H1 (cell line): Measurements from ENCODE around the gene MYCBP2. TPM values are rescaled to one million over a fixed set of nuclear protein-coding genes. Genes with fewer than 3 reads are reported as not detected.

Source experiments
- CTCF ChIA-PET: fragments of 300-600 bp; sonication (Branson Sonifier 250); formaldehyde crosslinking; loops from one replicate; lab custom pipeline; 2021; ENCODE audit not compliant: partially characterized antibody; lab: Charles Lee
- POLR2A ChIA-PET: fragments of 300-600 bp; sonication (Branson Sonifier 250); formaldehyde crosslinking; loops from one replicate; lab custom pipeline; 2021; ENCODE audit warnings: inconsistent platforms; ENCODE audit not compliant: partially characterized antibody; lab: Charles Lee
- DNase-seq, 2 experiments: peaks; one replicate each; pipeline versions ENCODE4 v3.0.0 to v3.0.0-alpha.2; 2010 to 2022; ENCODE audit warnings: low spot score in 2 of 2, low read depth in 1 of 2, mixed read lengths in 1 of 2
- FAIRE-seq: peaks from 2 replicates; lab custom pipeline; 2011; peaks lifted over from hg19 to GRCh38; lab: Jason Lieb, UNC
- H2AFZ ChIP-seq: 2 replicates; pipeline ENCODE4 v1.8.1; 2012; ENCODE audit warnings: low read length, inconsistent platforms
- H2AK5ac ChIP-seq: 2 replicates; pipeline ENCODE4 v1.6.1; 2013; ENCODE audit warnings: low read depth, low read length
- H2BK120ac ChIP-seq: replicated peaks from 2 replicates; pipeline ENCODE3; 2013; ENCODE audit warnings: low read depth, low read length, inconsistent platforms
- H2BK12ac ChIP-seq: 2 replicates; pipeline ENCODE4 v1.6.1; 2013; ENCODE audit warnings: low read depth, low read length
- H2BK15ac ChIP-seq: 2 replicates; pipeline ENCODE4 v1.6.1; 2013; ENCODE audit warnings: low read length
- H2BK20ac ChIP-seq: 2 replicates; pipeline ENCODE4 v1.6.1; 2013; ENCODE audit warnings: low read length
- H2BK5ac ChIP-seq: 2 replicates; pipeline ENCODE4 v1.6.1; 2013; ENCODE audit warnings: low read depth, low read length
- H3K14ac ChIP-seq: 2 replicates; pipeline ENCODE4 v1.6.1; 2013; ENCODE audit warnings: inconsistent platforms; ENCODE audit not compliant: insufficient read length
- H3K18ac ChIP-seq: 2 replicates; pipeline ENCODE4 v1.6.1; 2013; ENCODE audit warnings: low read length; ENCODE audit errors: extremely low read depth
- H3K23ac ChIP-seq: 2 replicates; pipeline ENCODE4 v1.6.1; 2013; ENCODE audit warnings: inconsistent platforms; ENCODE audit not compliant: insufficient read length
- H3K23me2 ChIP-seq: 2 replicates; pipeline ENCODE4 v1.6.1; 2013; ENCODE audit warnings: low read depth, low read length
- H3K27ac ChIP-seq: 2 replicates; pipeline ENCODE4 v1.6.1; 2011; ENCODE audit warnings: low read depth, low read length, inconsistent platforms
- H3K27me3 ChIP-seq, 4 experiments: replicated peaks in 1 of 4; 1 replicate in 1 of 4; 2 replicates in 3 of 4; pipeline versions ENCODE4 v1.6.1 to v1.8.1; 2011 to 2013; ENCODE audit warnings: low read length in 3 of 4, mild to moderate bottlenecking in 3 of 4, inconsistent platforms in 2 of 4, mixed read lengths in 2 of 4, moderate library complexity in 1 of 4; ENCODE audit not compliant: control insufficient read depth in 3 of 4, insufficient read depth in 3 of 4; ENCODE audit errors: extremely low read depth in 1 of 4
- H3K36me3 ChIP-seq, 4 experiments: 2 replicates each; pipeline versions ENCODE4 v1.6.1 to v1.8.1; 2011 to 2013; ENCODE audit warnings: mild to moderate bottlenecking in 4 of 4, low read length in 3 of 4, moderate library complexity in 2 of 4, control low read depth in 1 of 4, inconsistent platforms in 1 of 4; ENCODE audit not compliant: insufficient read depth in 4 of 4, control insufficient read depth in 2 of 4
- H3K4ac ChIP-seq: replicated peaks from 2 replicates; pipeline ENCODE3; 2013; ENCODE audit warnings: low read length, low read depth, mixed read lengths, inconsistent platforms; ENCODE audit not compliant: insufficient read length
- H3K4me1 ChIP-seq, 4 experiments: replicated peaks in 1 of 4; 1 replicate in 1 of 4; 2 replicates in 3 of 4; pipeline versions ENCODE4 v1.6.1 to v1.8.1; 2011 to 2013; ENCODE audit warnings: low read length in 3 of 4, inconsistent platforms in 2 of 4, mixed read lengths in 1 of 4; ENCODE audit not compliant: insufficient read depth in 4 of 4, control insufficient read depth in 3 of 4
- H3K4me2 ChIP-seq, 2 experiments: 2 replicates each; pipeline versions ENCODE4 v1.6.1 to v1.8.1; 2011 to 2013; ENCODE audit warnings: low read depth in 2 of 2, low read length in 2 of 2, control low read depth in 1 of 2, inconsistent platforms in 1 of 2, mild to moderate bottlenecking in 1 of 2; ENCODE audit not compliant: insufficient read depth in 1 of 2
- H3K4me3 ChIP-seq, 4 experiments: fragments of 200-600, 300-600 bp in 1 of 4; sonication (generic), shearing (Covaris generic), sonication (Bioruptor Twin) in 1 of 4; 2 replicates each; pipeline versions ENCODE4 v1.5.1 to v1.8.1; 2011 to 2016; ENCODE audit warnings: low read length in 4 of 4, low read depth in 3 of 4, control low read depth in 2 of 4, inconsistent platforms in 2 of 4, mild to moderate bottlenecking in 2 of 4, mixed read lengths in 1 of 4, moderate library complexity in 1 of 4; ENCODE audit not compliant: insufficient read depth in 2 of 4; ENCODE audit errors: extremely low read depth in 1 of 4
- H3K56ac ChIP-seq: replicated peaks from 2 replicates; pipeline ENCODE3; 2013; ENCODE audit warnings: low read depth, mild to moderate bottlenecking, mixed read lengths, low read length, inconsistent platforms; ENCODE audit not compliant: insufficient read length
- H3K79me1 ChIP-seq: 2 replicates; pipeline ENCODE4 v1.6.1; 2013; ENCODE audit warnings: low read depth, low read length, control low read depth
- H3K79me2 ChIP-seq, 2 experiments: 2 replicates each; pipeline versions ENCODE4 v1.6.1 to v1.8.1; 2012 to 2013; ENCODE audit warnings: low read length in 2 of 2, mild to moderate bottlenecking in 2 of 2, inconsistent platforms in 1 of 2; ENCODE audit not compliant: insufficient read depth in 2 of 2, control insufficient read depth in 1 of 2
- H3K9ac ChIP-seq, 4 experiments: replicated peaks in 1 of 4; 1 replicate in 1 of 4; 2 replicates in 3 of 4; pipeline versions ENCODE4 v1.6.1 to v1.8.1; 2011 to 2013; ENCODE audit warnings: low read depth in 3 of 4, low read length in 3 of 4, control low read depth in 2 of 4, mild to moderate bottlenecking in 2 of 4, moderate library complexity in 2 of 4, inconsistent platforms in 1 of 4; ENCODE audit errors: extremely low read depth in 1 of 4
- H3K9me3 ChIP-seq, 2 experiments: 2 replicates each; pipeline versions ENCODE4 v1.6.1 to v1.8.1; 2012 to 2013; ENCODE audit warnings: mild to moderate bottlenecking in 2 of 2, moderate library complexity in 2 of 2, control low read depth in 1 of 2, inconsistent platforms in 1 of 2, low read depth in 1 of 2, low read length in 1 of 2, mixed read lengths in 1 of 2; ENCODE audit not compliant: insufficient read depth in 2 of 2
- H4K20me1 ChIP-seq, 2 experiments: replicated peaks in 1 of 2; 2 replicates each; pipeline versions ENCODE3 to v1.8.1; 2011 to 2013; ENCODE audit warnings: inconsistent platforms in 2 of 2, low read length in 2 of 2, mild to moderate bottlenecking in 1 of 2; ENCODE audit not compliant: insufficient read depth in 2 of 2, control insufficient read depth in 1 of 2
- H4K5ac ChIP-seq: 2 replicates; pipeline ENCODE4 v1.6.1; 2013; ENCODE audit warnings: low read length, low read depth, mixed read lengths, inconsistent platforms; ENCODE audit not compliant: insufficient read length
- H4K8ac ChIP-seq: 2 replicates; pipeline ENCODE4 v1.8.0; 2013; ENCODE audit warnings: mild to moderate bottlenecking, moderate library complexity, low read length, inconsistent platforms; ENCODE audit not compliant: insufficient read depth; ENCODE audit errors: extremely low read depth
- H4K91ac ChIP-seq: replicated peaks from 2 replicates; pipeline ENCODE3; 2013; ENCODE audit warnings: low read length, mixed read lengths, inconsistent platforms; ENCODE audit not compliant: insufficient read length
- CHD1 ChIP-seq: IDR thresholded peaks from 2 replicates; pipeline ENCODE4 v1.6.1; 2012; ENCODE audit warnings: low read depth, low read length, improper control_type of control experiment
- SP1 ChIP-seq: IDR thresholded peaks from 2 replicates; pipeline ENCODE4 v1.6.1; 2011; ENCODE audit warnings: low read depth, low read length
- WGBS, 2 experiments: shearing (Covaris generic) in 1 of 2; methylation state at CpG; one replicate each; pipeline versions ENCODE4 v1.1.6 to v1.1.7; 2013 to 2015; ENCODE audit warnings: low lambda C conversion rate in 2 of 2, mixed read lengths in 2 of 2, inconsistent platforms in 1 of 2, low coverage in 1 of 2, missing lambda C conversion rate in 1 of 2; ENCODE audit not compliant: insufficient replicate concordance in 2 of 2, insufficient coverage in 1 of 2, insufficient read length in 1 of 2; ENCODE audit errors: extremely low coverage in 1 of 2, missing lambda C conversion rate in 1 of 2; 5-methylcytosine and 5-hydroxymethylcytosine counted together
- polyA plus RNA-seq, 7 experiments: library from polyadenylated mRNA; depleted of rRNA in 3 of 7; stranded (reverse) in 5 of 7; unstranded in 2 of 7; fragments of >200 nt in 5 of 7; fragments of 200-250 nt in 2 of 7; gene quantifications; 1 replicate in 5 of 7; 2 replicates in 1 of 7; 4 replicates in 1 of 7; pipeline versions ENCODE4 v1.2.1 to v1.2.3, GENCODE V29; 2011 to 2013; ENCODE audit warnings: missing spikeins in 2 of 7, mixed read lengths in 2 of 7
- total RNA-seq: library from RNA; stranded (reverse); fragmentation: NEBNext Ultra II Directional; extraction: Animal tissue kit (Norgen Biotek cat#: 25700); gene quantifications from 2 replicates; pipeline ENCODE4 v1.2.1, GENCODE V29; 2021

The MYCBP2 gene
- total and polyA plus RNA-seq, 2 of the 8 experiments (the other 6 are each of a cell fraction or from before 2014, with no cell fraction given) = 19.0 to 52.1 TPM

GRCh38 chr13:77048681-77049080 is 278.2 kb downstream of the MYCBP2 start:
- Histone ChIP-seq H3K27ac (0 out of 2 replicates have a peak overlapping the region, but pooled peaks have one; percentile 39), H2BK120ac (peak overlapping the region; percentile 96), H2BK15ac (no peak overlapping the region), H3K4ac (no peak overlapping the region), H2BK20ac (0 out of 2 replicates have a peak overlapping the region, but pooled peaks have one; percentile 0), H3K56ac (no peak overlapping the region), H4K8ac (no peak overlapping the region), H3K79me2 (no peaks in the 10 kb centered on the region), H3K79me1 (no peaks in the 10 kb centered on the region), H2AFZ (peak overlapping the region; percentile 18; the same call in 1 of the 2 replicates), H3K9me3 (no peaks in the 10 kb centered on the region), H3K36me3 (peaks cover 0 to 6% (median 2%) of the 10 kb centered on the region in 4 experiments; a peak in 3 of 8 replicates), H3K27me3 (no peaks in the 10 kb centered on the region), H3K14ac (no peak overlapping the region), H4K91ac (peak overlapping the region; percentile 93), H3K23me2 (no peaks in the 10 kb centered on the region), H3K4me2 (peak overlapping the region; percentile 15 to 28; a peak in 2 of 4 replicates), H2BK5ac (peak overlapping the region; percentile 71; the same call in 1 of the 2 replicates), H4K20me1 (no peaks in the 10 kb centered on the region), H3K23ac (no peak overlapping the region), H3K4me1 (peaks cover 4 to 15% (median 10%) of the 10 kb centered on the region in 4 experiments; a peak in 6 of 7 replicates), H3K4me3 (peak overlapping the region in 1 of 4 experiments; percentile 30; a peak in 2 of 8 replicates), H3K18ac (no peak overlapping the region), H4K5ac (no peak overlapping the region), H3K9ac (no peak overlapping the region), H2BK12ac (peak overlapping the region; percentile 41; the same call in 1 of the 2 replicates), H2AK5ac (0 out of 2 replicates have a peak overlapping the region, but pooled peaks have one; percentile 31)
- CTCF ChIA-PET = interaction anchor here (1.4 kb wide), 1 partner anchor 8 kb away, joined by 6 read pairs; no protein-coding TSS in a partner anchor
- 50% methylated on average over 4 of the region's 4 CpGs; no CpG with 5 or more reads in 1 of the 2 experiments for WGBS, 2 experiments
- DNase-seq (peak in 1 of 2 experiments; percentile 59), FAIRE-seq (peak; percentile 55)
- TF ChIP-seq CHD1 (no peak), SP1 (0 out of 2 replicates have a peak, but pooled peaks have one; percentile 13)
- POLR2A ChIA-PET = interaction anchor here (1.3 kb wide), 1 partner anchor 22 kb away, joined by 3 read pairs; no protein-coding TSS in a partner anchor
